Endothelial cell of umbilical vein (primary cell): Measurements from ENCODE around the gene JAKMIP3. TPM values are rescaled to one million over a fixed set of nuclear protein-coding genes. Genes with fewer than 3 reads are reported as not detected.

Source experiments
- BruUV-seq: library from RNA; stranded (reverse); fragments of 400-500 nt; replicated peaks from 2 replicates; lab custom pipeline; 2021; lab: Mats Ljungman, UMichigan
- CTCF ChIA-PET: fragments of 300-600, 350-600 bp; sonication (Branson Sonifier 250); formaldehyde crosslinking; loops from one replicate; lab custom pipeline; 2021; ENCODE audit warnings: antibody characterized with exemption, inconsistent platforms; lab: Charles Lee
- POLR2A ChIA-PET: fragments of 300-600, 350-600 bp; sonication (Branson Sonifier 250); formaldehyde crosslinking; loops from one replicate; lab custom pipeline; 2021; ENCODE audit warnings: antibody characterized with exemption, inconsistent platforms; lab: Charles Lee
- DNase-seq: peaks from one replicate; pipeline ENCODE4 v3.0.0-alpha.2; 2011; ENCODE audit warnings: low read depth, low spot score
- FAIRE-seq: peaks from 2 replicates; lab custom pipeline; 2011; peaks lifted over from hg19 to GRCh38; lab: Jason Lieb, UNC
- H2AFZ ChIP-seq: 2 replicates; pipeline ENCODE4 v1.6.0; 2012; ENCODE audit warnings: low read depth, low read length, control low read depth, inconsistent platforms
- H3K27ac ChIP-seq: 2 replicates; pipeline ENCODE4 v1.5.1; 2011; ENCODE audit warnings: low read depth, mild to moderate bottlenecking, control low read depth, low read length, moderate library complexity; ENCODE audit not compliant: insufficient read depth
- H3K27me3 ChIP-seq, 2 experiments: 2 replicates each; pipeline versions ENCODE4 v1.6.0 to v1.6.1; 2011; ENCODE audit warnings: low read length in 2 of 2, mixed read lengths in 1 of 2; ENCODE audit not compliant: control insufficient read depth in 2 of 2, insufficient read depth in 2 of 2
- H3K36me3 ChIP-seq, 2 experiments: 2 replicates in 1 of 2; 3 replicates in 1 of 2; pipeline ENCODE4 v1.5.1; 2011; ENCODE audit warnings: low read length in 2 of 2, mild to moderate bottlenecking in 1 of 2, moderate library complexity in 1 of 2; ENCODE audit not compliant: control insufficient read depth in 2 of 2, insufficient read depth in 2 of 2; ENCODE audit errors: extremely low read depth in 1 of 2
- H3K4me1 ChIP-seq: 3 replicates; pipeline ENCODE4 v1.5.1; 2011; ENCODE audit warnings: mild to moderate bottlenecking, low read length; ENCODE audit not compliant: control insufficient read depth, insufficient read depth; ENCODE audit errors: extremely low read depth
- H3K4me2 ChIP-seq: 2 replicates; pipeline ENCODE4 v1.6.1; 2011; ENCODE audit warnings: low read length, control low read depth, mixed read lengths; ENCODE audit not compliant: insufficient read depth
- H3K4me3 ChIP-seq, 3 experiments: fragments of 200-600 bp in 1 of 3; sonication (generic), shearing (Covaris generic) in 1 of 3; replicated peaks in 1 of 3; 2 replicates each; pipeline ENCODE4 v1.5.1; 2011 to 2016; ENCODE audit warnings: control low read depth in 3 of 3, low read length in 3 of 3, mild to moderate bottlenecking in 2 of 3, inconsistent platforms in 1 of 3, low read depth in 1 of 3, moderate library complexity in 1 of 3; ENCODE audit not compliant: insufficient read depth in 1 of 3
- H3K79me2 ChIP-seq: 2 replicates; pipeline ENCODE4 v1.6.0; 2012; ENCODE audit warnings: low read length, inconsistent platforms; ENCODE audit not compliant: control insufficient read depth, insufficient read depth
- H3K9ac ChIP-seq: replicated peaks from 2 replicates; pipeline ENCODE3; 2011; ENCODE audit warnings: low read length, control low read depth; ENCODE audit not compliant: insufficient read depth; ENCODE audit errors: extremely low read depth
- H3K9me1 ChIP-seq: replicated peaks from 3 replicates; pipeline ENCODE4 v1.6.0; 2011; ENCODE audit warnings: mild to moderate bottlenecking, low read length; ENCODE audit not compliant: control insufficient read depth, insufficient read depth; ENCODE audit errors: extremely low read depth
- H3K9me3 ChIP-seq: replicated peaks from 2 replicates; pipeline ENCODE4 v1.5.1; 2012; ENCODE audit warnings: low read length, inconsistent platforms; ENCODE audit not compliant: control insufficient read depth, insufficient read depth
- H4K20me1 ChIP-seq: replicated peaks from 2 replicates; pipeline ENCODE3; 2011; ENCODE audit warnings: mild to moderate bottlenecking, low read length; ENCODE audit not compliant: control insufficient read depth, insufficient read depth; ENCODE audit errors: extremely low read depth
- FOS ChIP-seq: IDR thresholded peaks from 2 replicates; pipeline ENCODE4 v1.6.1; 2011; ENCODE audit warnings: mild to moderate bottlenecking, low read length, moderate library complexity, borderline replicate concordance; ENCODE audit not compliant: insufficient read depth
- GATA2 ChIP-seq: IDR thresholded peaks from 2 replicates; pipeline ENCODE4 v1.7.0; 2011; ENCODE audit warnings: low read depth, mild to moderate bottlenecking, moderate library complexity, mixed read lengths, low read length; ENCODE audit not compliant: insufficient read length, insufficient read depth
- MYC ChIP-seq: IDR thresholded peaks from one replicate; pipeline ENCODE4 v1.6.1; 2011; ENCODE audit warnings: mild to moderate bottlenecking, low read depth, low read length
- POLR2A ChIP-seq: IDR thresholded peaks from 2 replicates; pipeline ENCODE4 v1.6.1; 2012; ENCODE audit warnings: low read depth, mild to moderate bottlenecking, control low read depth, low read length
- POLR2AphosphoS5 ChIP-seq: IDR thresholded peaks from 2 replicates; pipeline ENCODE4 v1.6.1; 2012; ENCODE audit warnings: low read depth, mild to moderate bottlenecking, control low read depth, low read length, moderate library complexity; ENCODE audit not compliant: insufficient read depth
- dilution Hi-C: fragments of 300-500 bp; cut with MboI; formaldehyde crosslinking; loops from one replicate; pipeline ENCODE4 v1.15.0; 2019; ENCODE audit warnings: low sequenced_read_pairs; ENCODE audit not compliant: extremely low pct_ligation_motif_present
- intact Hi-C: fragments of 100-400 bp; cut with micrococcal nuclease; formaldehyde crosslinking; loops from one replicate; pipeline ENCODE4 v1.10.0; 2022
- polyA plus RNA-seq, 4 experiments: library from polyadenylated mRNA; depleted of rRNA in 3 of 4; stranded (reverse) in 3 of 4; unstranded in 1 of 4; fragments of >200 nt; gene quantifications; 2 replicates each; pipeline versions ENCODE4 v1.2.1 to v1.2.3, GENCODE V29; 2011 to 2012; ENCODE audit warnings: missing spikeins in 1 of 4
- total RNA-seq: library from RNA; stranded (reverse); gene quantifications from 2 replicates; pipeline ENCODE4 v1.2.3, GENCODE V29; 2021
- TF ChIP-seq, protein P1 (sequence below), 2 donors: IDR thresholded peaks; 1 replicate in 1 of 2; 2 replicates in 1 of 2; pipeline ENCODE4 v1.5.1; 2011; ENCODE audit warnings: low read length in 2 of 2, mild to moderate bottlenecking in 2 of 2, moderate library complexity in 2 of 2, control low read depth in 1 of 2, inconsistent platforms in 1 of 2, low read depth in 1 of 2; ENCODE audit not compliant: insufficient read depth in 1 of 2; ENCODE audit errors: extremely low read depth in 1 of 2
- TF ChIP-seq, protein P2 (sequence below): IDR thresholded peaks from 2 replicates; pipeline ENCODE4 v1.6.1; 2011; ENCODE audit not compliant: insufficient read depth, insufficient read length

Gene JAKMIP3
- total and polyA plus RNA-seq, 2 donors (not counting 3 experiments of a cell fraction or from before 2014, with no cell fraction given): 0.01 TPM; not detected in 1

DNA sequence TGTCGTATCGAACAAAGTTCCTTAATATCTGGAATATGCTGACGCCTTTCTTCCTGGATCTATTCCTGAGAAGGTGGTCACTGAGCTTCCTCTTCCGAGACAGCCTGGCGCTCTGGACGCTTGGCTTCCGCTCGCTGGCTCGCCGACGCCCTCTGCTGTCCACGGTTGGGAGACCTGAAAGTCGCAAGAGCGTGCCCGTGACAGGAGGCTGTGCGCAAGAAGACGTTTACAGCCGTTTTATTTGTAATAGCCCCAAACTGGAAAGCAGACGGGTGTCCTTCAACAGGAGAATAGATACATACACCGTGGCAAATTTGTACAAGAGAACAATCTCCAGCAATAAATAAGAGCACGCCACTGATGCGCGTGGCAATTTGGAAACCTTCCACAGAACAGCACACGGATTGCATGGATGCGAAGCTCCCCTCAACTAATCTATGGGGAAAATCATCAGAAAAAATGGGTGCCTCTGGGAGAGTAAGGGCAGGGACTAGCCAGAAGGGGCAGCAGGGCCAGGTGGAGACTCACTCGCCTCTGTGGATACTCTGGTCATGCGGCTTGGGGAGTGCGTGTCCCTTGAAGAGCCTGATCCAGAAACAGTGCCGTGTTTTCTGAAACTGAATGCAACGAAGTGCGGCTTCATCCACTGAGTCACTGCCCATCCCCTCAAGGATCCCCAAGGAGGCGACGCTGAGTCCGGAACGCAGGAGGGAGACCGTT is 42.5 kb upstream of the JAKMIP3 start:
- peak overlapping the region; percentile 0 for H2AFZ ChIP-seq
- BruUV-seq: no TSS peak
- intact Hi-C loops (loop anchor here (1.0 to 2.0 kb wide), 5 partner anchors 42 to 138 kb away; partner anchors contain the start of gene BNIP3), dilution Hi-C loops (no loop called here)
- no peaks in the 10 kb centered on the region for H4K20me1 ChIP-seq
- FAIRE-seq: peak; percentile 92
- CTCF ChIA-PET: interaction anchor here (0.6 to 6.4 kb wide), 53 partner anchors 8 to 1843 kb away, joined by 3 to 384 read pairs (median 6); partner anchors contain the start of genes BNIP3 and PPP2R2D
- peak overlapping the region in 1 of 3 experiments; percentile 3 for H3K4me3 ChIP-seq
- POLR2A ChIA-PET: no interaction called here
- no peak overlapping the region for H3K9ac ChIP-seq
- TF ChIP-seq, protein P1, sequence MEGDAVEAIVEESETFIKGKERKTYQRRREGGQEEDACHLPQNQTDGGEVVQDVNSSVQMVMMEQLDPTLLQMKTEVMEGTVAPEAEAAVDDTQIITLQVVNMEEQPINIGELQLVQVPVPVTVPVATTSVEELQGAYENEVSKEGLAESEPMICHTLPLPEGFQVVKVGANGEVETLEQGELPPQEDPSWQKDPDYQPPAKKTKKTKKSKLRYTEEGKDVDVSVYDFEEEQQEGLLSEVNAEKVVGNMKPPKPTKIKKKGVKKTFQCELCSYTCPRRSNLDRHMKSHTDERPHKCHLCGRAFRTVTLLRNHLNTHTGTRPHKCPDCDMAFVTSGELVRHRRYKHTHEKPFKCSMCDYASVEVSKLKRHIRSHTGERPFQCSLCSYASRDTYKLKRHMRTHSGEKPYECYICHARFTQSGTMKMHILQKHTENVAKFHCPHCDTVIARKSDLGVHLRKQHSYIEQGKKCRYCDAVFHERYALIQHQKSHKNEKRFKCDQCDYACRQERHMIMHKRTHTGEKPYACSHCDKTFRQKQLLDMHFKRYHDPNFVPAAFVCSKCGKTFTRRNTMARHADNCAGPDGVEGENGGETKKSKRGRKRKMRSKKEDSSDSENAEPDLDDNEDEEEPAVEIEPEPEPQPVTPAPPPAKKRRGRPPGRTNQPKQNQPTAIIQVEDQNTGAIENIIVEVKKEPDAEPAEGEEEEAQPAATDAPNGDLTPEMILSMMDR (IDR thresholded peaks at IDR 0.05; ENCODE audit: extremely low read depth in 1 of 2, insufficient read depth in 1 of 2, low read depth in 1 of 2, low read length in 2 of 2): peak; percentile 87
- TF ChIP-seq, protein P2, sequence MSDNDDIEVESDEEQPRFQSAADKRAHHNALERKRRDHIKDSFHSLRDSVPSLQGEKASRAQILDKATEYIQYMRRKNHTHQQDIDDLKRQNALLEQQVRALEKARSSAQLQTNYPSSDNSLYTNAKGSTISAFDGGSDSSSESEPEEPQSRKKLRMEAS: no peak
- peaks cover 2 to 6% of the 10 kb centered on the region in 2 experiments for H3K27me3 ChIP-seq
- no peaks in the 10 kb centered on the region for H3K79me2 ChIP-seq
- no peaks in the 10 kb centered on the region for H3K9me3 ChIP-seq
- peak; percentile 79 for DNase-seq
- H3K4me1 ChIP-seq: no peaks in the 10 kb centered on the region
- no peaks in the 10 kb centered on the region for H3K9me1 ChIP-seq
- no peaks in the 10 kb centered on the region for H3K36me3 ChIP-seq
- H3K27ac ChIP-seq: no peak overlapping the region
- no peak overlapping the region for H3K4me2 ChIP-seq

DNA sequence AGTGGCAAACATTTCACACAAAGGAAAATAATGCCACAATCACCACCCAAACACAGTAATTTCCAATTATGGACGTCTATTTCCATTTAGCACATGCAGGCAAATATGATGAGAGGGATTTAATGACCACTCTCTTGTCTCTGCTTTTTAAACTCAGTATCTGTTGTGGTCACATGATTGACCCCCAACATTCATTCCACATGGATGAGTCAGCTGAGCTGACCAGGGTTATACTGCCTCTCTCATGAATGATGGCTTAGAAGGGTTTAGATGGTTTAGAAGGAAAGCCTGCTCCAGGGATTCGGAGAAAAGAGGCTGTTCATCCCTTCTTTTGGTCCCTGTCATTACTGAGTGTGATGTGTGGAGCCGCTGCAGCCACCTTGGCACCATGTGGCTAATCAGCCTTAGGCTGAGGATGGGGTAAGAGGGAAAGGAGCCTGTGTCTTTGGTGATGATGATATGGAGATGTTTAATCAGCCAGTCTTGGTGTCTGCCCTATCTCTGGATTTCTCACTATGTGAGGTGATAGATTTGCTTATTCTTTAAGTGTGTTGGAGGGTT is 38.2 kb upstream of the JAKMIP3 start:
- FAIRE-seq (no peak), DNase-seq (no peak)
- no peak overlapping the region for H2AFZ ChIP-seq
- no peak overlapping the region for H3K27ac ChIP-seq
- intact Hi-C loops (no loop called here), dilution Hi-C loops (no loop called here)
- no peaks in the 10 kb centered on the region for H3K79me2 ChIP-seq
- no peaks in the 10 kb centered on the region for H3K9me1 ChIP-seq
- ChIA-PET CTCF (no interaction called here), POLR2A (no interaction called here)
- H3K9ac ChIP-seq: no peak overlapping the region
- no peaks in the 10 kb centered on the region for H3K36me3 ChIP-seq
- H3K4me3 ChIP-seq: no peak overlapping the region
- H4K20me1 ChIP-seq: no peaks in the 10 kb centered on the region
- no peaks in the 10 kb centered on the region for H3K4me1 ChIP-seq
- no TSS peak for BruUV-seq
- no peaks in the 10 kb centered on the region for H3K9me3 ChIP-seq
- H3K27me3 ChIP-seq: peaks cover 2 to 6% of the 10 kb centered on the region in 2 experiments
- H3K4me2 ChIP-seq: no peak overlapping the region
- TF ChIP-seq, protein P2: no peak
- TF ChIP-seq POLR2AphosphoS5: no peak
- no peak for TF ChIP-seq FOS
- TF ChIP-seq, protein P1 (IDR thresholded peaks at IDR 0.05; ENCODE audit: extremely low read depth in 1 of 2, insufficient read depth in 1 of 2, low read depth in 1 of 2, low read length in 2 of 2): no peak
- TF ChIP-seq GATA2: no peak
- no peak for TF ChIP-seq POLR2A
- no peak for TF ChIP-seq MYC
